Neural cell (in vitro differentiated cells): ENCODE results near the gene POP5.

Source experiments
- EP300 ChIP-seq: fragments of 450-650 bp; conservative IDR thresholded peaks from 2 replicates; pipeline ENCODE4 v1.6.1; 2014; ENCODE audit warnings: antibody characterized with exemption, mild to moderate bottlenecking, moderate library complexity; ENCODE audit not compliant: poor library complexity, severe bottlenecking
- EZH2 ChIP-seq: fragments of 200-600, 300-800 bp; shearing (Covaris generic), sonication (generic); IDR thresholded peaks from 2 replicates; pipeline ENCODE4 v1.6.1; 2014; ENCODE audit warnings: antibody characterized with exemption, low read length, borderline replicate concordance, mild to moderate bottlenecking; ENCODE audit not compliant: insufficient read depth, poor library complexity, severe bottlenecking
- MXI1 ChIP-seq: fragments of 450-650 bp; conservative IDR thresholded peaks from 2 replicates; pipeline ENCODE4 v1.6.1; 2014; ENCODE audit warnings: antibody characterized with exemption, mild to moderate bottlenecking; ENCODE audit not compliant: poor library complexity, severe bottlenecking
- POLR2AphosphoS5 ChIP-seq: IDR thresholded peaks from 2 replicates; pipeline ENCODE4 v1.6.1; 2012
- RAD21 ChIP-seq: fragments of 450-650 bp; conservative IDR thresholded peaks from 2 replicates; pipeline ENCODE4 v1.6.1; 2014; ENCODE audit warnings: antibody characterized with exemption, mild to moderate bottlenecking, moderate library complexity
- SMC3 ChIP-seq: fragments of 450-650 bp; conservative IDR thresholded peaks from 2 replicates; pipeline ENCODE4 v1.6.1; 2014; ENCODE audit warnings: antibody characterized with exemption, mild to moderate bottlenecking, moderate library complexity; ENCODE audit not compliant: poor library complexity
- TF ChIP-seq, protein P1 (sequence below): fragments of 450-650 bp; IDR thresholded peaks from 2 replicates; pipeline ENCODE4 v1.5.1; 2014; ENCODE audit warnings: antibody characterized with exemption, mild to moderate bottlenecking, moderate library complexity; ENCODE audit not compliant: poor library complexity, severe bottlenecking
- TF ChIP-seq, protein P2 (sequence below): IDR thresholded peaks from 2 replicates; pipeline ENCODE4 v1.6.1; 2012; ENCODE audit warnings: borderline replicate concordance

DNA sequence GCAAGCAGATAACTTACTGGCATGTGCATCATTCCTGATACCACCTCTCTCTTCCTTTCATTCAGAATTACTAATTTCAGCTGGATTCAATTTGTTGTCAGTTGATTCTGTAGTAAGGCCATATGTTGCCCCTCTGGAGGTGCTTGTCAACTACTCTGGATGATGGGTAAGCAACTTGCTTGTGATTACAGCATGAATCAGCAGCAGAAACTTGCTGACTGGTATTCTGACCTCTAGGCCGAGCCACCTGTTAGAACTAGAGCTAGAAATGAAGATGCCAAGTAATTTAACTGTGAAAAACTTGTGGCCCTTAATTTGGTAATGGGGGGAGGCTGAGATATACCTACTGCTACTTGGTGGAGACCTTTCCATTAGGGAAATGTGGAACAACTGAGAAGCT lies 41.9 kb downstream of the POP5 start:
- TF ChIP-seq, protein P1, sequence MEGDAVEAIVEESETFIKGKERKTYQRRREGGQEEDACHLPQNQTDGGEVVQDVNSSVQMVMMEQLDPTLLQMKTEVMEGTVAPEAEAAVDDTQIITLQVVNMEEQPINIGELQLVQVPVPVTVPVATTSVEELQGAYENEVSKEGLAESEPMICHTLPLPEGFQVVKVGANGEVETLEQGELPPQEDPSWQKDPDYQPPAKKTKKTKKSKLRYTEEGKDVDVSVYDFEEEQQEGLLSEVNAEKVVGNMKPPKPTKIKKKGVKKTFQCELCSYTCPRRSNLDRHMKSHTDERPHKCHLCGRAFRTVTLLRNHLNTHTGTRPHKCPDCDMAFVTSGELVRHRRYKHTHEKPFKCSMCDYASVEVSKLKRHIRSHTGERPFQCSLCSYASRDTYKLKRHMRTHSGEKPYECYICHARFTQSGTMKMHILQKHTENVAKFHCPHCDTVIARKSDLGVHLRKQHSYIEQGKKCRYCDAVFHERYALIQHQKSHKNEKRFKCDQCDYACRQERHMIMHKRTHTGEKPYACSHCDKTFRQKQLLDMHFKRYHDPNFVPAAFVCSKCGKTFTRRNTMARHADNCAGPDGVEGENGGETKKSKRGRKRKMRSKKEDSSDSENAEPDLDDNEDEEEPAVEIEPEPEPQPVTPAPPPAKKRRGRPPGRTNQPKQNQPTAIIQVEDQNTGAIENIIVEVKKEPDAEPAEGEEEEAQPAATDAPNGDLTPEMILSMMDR: no peak
- TF ChIP-seq, protein P2, sequence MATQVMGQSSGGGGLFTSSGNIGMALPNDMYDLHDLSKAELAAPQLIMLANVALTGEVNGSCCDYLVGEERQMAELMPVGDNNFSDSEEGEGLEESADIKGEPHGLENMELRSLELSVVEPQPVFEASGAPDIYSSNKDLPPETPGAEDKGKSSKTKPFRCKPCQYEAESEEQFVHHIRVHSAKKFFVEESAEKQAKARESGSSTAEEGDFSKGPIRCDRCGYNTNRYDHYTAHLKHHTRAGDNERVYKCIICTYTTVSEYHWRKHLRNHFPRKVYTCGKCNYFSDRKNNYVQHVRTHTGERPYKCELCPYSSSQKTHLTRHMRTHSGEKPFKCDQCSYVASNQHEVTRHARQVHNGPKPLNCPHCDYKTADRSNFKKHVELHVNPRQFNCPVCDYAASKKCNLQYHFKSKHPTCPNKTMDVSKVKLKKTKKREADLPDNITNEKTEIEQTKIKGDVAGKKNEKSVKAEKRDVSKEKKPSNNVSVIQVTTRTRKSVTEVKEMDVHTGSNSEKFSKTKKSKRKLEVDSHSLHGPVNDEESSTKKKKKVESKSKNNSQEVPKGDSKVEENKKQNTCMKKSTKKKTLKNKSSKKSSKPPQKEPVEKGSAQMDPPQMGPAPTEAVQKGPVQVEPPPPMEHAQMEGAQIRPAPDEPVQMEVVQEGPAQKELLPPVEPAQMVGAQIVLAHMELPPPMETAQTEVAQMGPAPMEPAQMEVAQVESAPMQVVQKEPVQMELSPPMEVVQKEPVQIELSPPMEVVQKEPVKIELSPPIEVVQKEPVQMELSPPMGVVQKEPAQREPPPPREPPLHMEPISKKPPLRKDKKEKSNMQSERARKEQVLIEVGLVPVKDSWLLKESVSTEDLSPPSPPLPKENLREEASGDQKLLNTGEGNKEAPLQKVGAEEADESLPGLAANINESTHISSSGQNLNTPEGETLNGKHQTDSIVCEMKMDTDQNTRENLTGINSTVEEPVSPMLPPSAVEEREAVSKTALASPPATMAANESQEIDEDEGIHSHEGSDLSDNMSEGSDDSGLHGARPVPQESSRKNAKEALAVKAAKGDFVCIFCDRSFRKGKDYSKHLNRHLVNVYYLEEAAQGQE: no peak
- TF ChIP-seq EP300 (no peak), POLR2AphosphoS5 (no peak), EZH2 (no peak), SMC3 (no peak), RAD21 (no peak), MXI1 (no peak)
